IMR-90 (cell line): ENCODE results near the gene HIVEP3. TPM values are rescaled to one million over a fixed set of nuclear protein-coding genes. Genes with fewer than 3 reads are reported as not detected.

Source experiments
- ATAC-seq: fragments of 200-7000 bp; cut with Tn5 transposase; 2 replicates; pipeline ENCODE4 v1.9.1; 2020; ENCODE audit warnings: low read depth, mild to moderate bottlenecking, moderate library complexity
- BruUV-seq: library from RNA; stranded (reverse); fragments of 400-500 nt; replicated peaks from 2 replicates; lab custom pipeline; 2021; lab: Mats Ljungman, UMichigan
- CTCF ChIA-PET: fragments of 300-600 bp; formaldehyde crosslinking; extraction: SDS; loops from one replicate; lab custom pipeline; 2021; ENCODE audit warnings: antibody characterized with exemption; lab: Yijun Ruan, JAX
- POLR2A ChIA-PET: fragments of 300-600 bp; sonication (Branson Sonifier 250); formaldehyde crosslinking; loops from one replicate; lab custom pipeline; 2022; ENCODE audit warnings: antibody characterized with exemption; ENCODE audit not compliant: unreplicated experiment; lab: Charles Lee
- DNase-seq: peaks from one replicate; pipeline ENCODE4 v3.0.0; 2013
- H2AFZ ChIP-seq: replicated peaks from 2 replicates; pipeline ENCODE3; 2013; ENCODE audit warnings: low read length, mild to moderate bottlenecking; ENCODE audit not compliant: poor library complexity
- H2AK5ac ChIP-seq: 2 replicates; pipeline ENCODE4 v1.6.1; 2013; ENCODE audit warnings: low read depth, low read length, inconsistent platforms
- H2AK9ac ChIP-seq: replicated peaks from 2 replicates; pipeline ENCODE3; 2013; ENCODE audit warnings: mild to moderate bottlenecking, low read depth, low read length, moderate library complexity; ENCODE audit not compliant: poor library complexity
- H2BK120ac ChIP-seq: 2 replicates; pipeline ENCODE4 v1.6.1; 2013; ENCODE audit warnings: low read depth, low read length, inconsistent platforms
- H2BK15ac ChIP-seq: 3 replicates; pipeline ENCODE4 v1.6.1; 2013; ENCODE audit warnings: low read depth, low read length, inconsistent platforms
- H2BK20ac ChIP-seq: 2 replicates; pipeline ENCODE4 v1.6.1; 2013; ENCODE audit warnings: low read depth, mild to moderate bottlenecking, inconsistent platforms, low read length, moderate library complexity
- H2BK5ac ChIP-seq: 2 replicates; pipeline ENCODE4 v1.6.1; 2013; ENCODE audit warnings: mild to moderate bottlenecking, low read depth, low read length, inconsistent platforms; ENCODE audit not compliant: poor library complexity, severe bottlenecking
- H3K14ac ChIP-seq: replicated peaks from 2 replicates; pipeline ENCODE4 v1.6.1; 2013; ENCODE audit warnings: low read depth, low read length, inconsistent platforms
- H3K18ac ChIP-seq: 2 replicates; pipeline ENCODE4 v1.6.1; 2013; ENCODE audit warnings: low read depth, low read length, control low read depth
- H3K23ac ChIP-seq: 2 replicates; pipeline ENCODE4 v1.6.1; 2013; ENCODE audit warnings: low read depth, low read length, inconsistent platforms
- H3K27ac ChIP-seq: 2 replicates; pipeline ENCODE4 v1.5.1; 2013; ENCODE audit warnings: mild to moderate bottlenecking, control low read depth, low read length; ENCODE audit not compliant: insufficient read depth
- H3K27me3 ChIP-seq: 2 replicates; pipeline ENCODE4 v1.6.1; 2013; ENCODE audit warnings: low read length; ENCODE audit not compliant: control insufficient read depth, insufficient read depth
- H3K36me3 ChIP-seq: 2 replicates; pipeline ENCODE4 v1.6.1; 2013; ENCODE audit warnings: low read length, mixed read lengths; ENCODE audit not compliant: control insufficient read depth, insufficient read depth
- H3K4ac ChIP-seq: 2 replicates; pipeline ENCODE4 v1.6.1; 2013; ENCODE audit warnings: low read depth, low read length, inconsistent platforms
- H3K4me1 ChIP-seq: 2 replicates; pipeline ENCODE4 v1.6.1; 2013; ENCODE audit warnings: low read length, mixed read lengths; ENCODE audit not compliant: control insufficient read depth, insufficient read depth
- H3K4me2 ChIP-seq: 2 replicates; pipeline ENCODE4 v1.6.1; 2013; ENCODE audit warnings: low read depth, mild to moderate bottlenecking, control low read depth, low read length, moderate library complexity
- H3K4me3 ChIP-seq: 2 replicates; pipeline ENCODE4 v1.5.1; 2013; ENCODE audit warnings: low read depth, mild to moderate bottlenecking, control low read depth, low read length, moderate library complexity; ENCODE audit not compliant: insufficient read depth
- H3K56ac ChIP-seq: 2 replicates; pipeline ENCODE4 v1.6.1; 2013; ENCODE audit warnings: low read length, inconsistent platforms; ENCODE audit not compliant: insufficient read depth; ENCODE audit errors: extremely low read depth
- H3K79me1 ChIP-seq, 2 experiments: 2 replicates each; pipeline ENCODE4 v1.6.1; 2013; ENCODE audit warnings: low read length in 2 of 2, inconsistent platforms in 1 of 2, low read depth in 1 of 2
- H3K9ac ChIP-seq: 2 replicates; pipeline ENCODE4 v1.6.1; 2013; ENCODE audit warnings: low read depth, low read length, control low read depth
- H3K9me1 ChIP-seq: 2 replicates; pipeline ENCODE4 v1.6.1; 2013; ENCODE audit warnings: low read length, inconsistent platforms; ENCODE audit not compliant: insufficient read depth
- H3K9me3 ChIP-seq: 2 replicates; pipeline ENCODE4 v1.6.1; 2013; ENCODE audit warnings: low read length; ENCODE audit not compliant: control insufficient read depth, insufficient read depth
- H4K20me1 ChIP-seq: 2 replicates; pipeline ENCODE4 v1.6.1; 2013; ENCODE audit warnings: low read length, inconsistent platforms; ENCODE audit not compliant: insufficient read depth
- H4K5ac ChIP-seq: 2 replicates; pipeline ENCODE4 v1.6.1; 2013; ENCODE audit warnings: mild to moderate bottlenecking, low read depth, low read length, control low read depth
- H4K8ac ChIP-seq, 2 experiments: 2 replicates each; pipeline ENCODE4 v1.6.1; 2013; ENCODE audit warnings: low read depth in 2 of 2, low read length in 2 of 2, control low read depth in 1 of 2, inconsistent platforms in 1 of 2
- H4K91ac ChIP-seq: 2 replicates; pipeline ENCODE4 v1.6.1; 2013; ENCODE audit warnings: low read depth, low read length, inconsistent platforms; ENCODE audit not compliant: insufficient read depth
- CHD1 ChIP-seq: IDR thresholded peaks from 2 replicates; pipeline ENCODE4 v1.6.1; 2012; ENCODE audit warnings: low read depth, low read length, improper control_type of control experiment
- FOS ChIP-seq: fragments of 150-350 bp; IDR thresholded peaks from 2 replicates; pipeline ENCODE4 v1.6.1; 2016; ENCODE audit warnings: low read depth, low read length
- MAFK ChIP-seq: IDR thresholded peaks from 2 replicates; pipeline ENCODE4 v1.6.1; 2012; ENCODE audit warnings: low read depth, low read length, improper control_type of control experiment
- POLR2A ChIP-seq: IDR thresholded peaks from 2 replicates; pipeline ENCODE4 v1.6.1; 2012; ENCODE audit warnings: mild to moderate bottlenecking, low read depth, low read length
- RCOR1 ChIP-seq: IDR thresholded peaks from 2 replicates; pipeline ENCODE4 v1.6.1; 2012; ENCODE audit warnings: mild to moderate bottlenecking, low read length, improper control_type of control experiment; ENCODE audit not compliant: insufficient replicate concordance
- SMC3 ChIP-seq: fragments of 150-350 bp; IDR thresholded peaks from 2 replicates; pipeline ENCODE4 v1.6.1; 2016; ENCODE audit warnings: low read depth, mild to moderate bottlenecking, antibody characterized with exemption, low read length, moderate library complexity
- USF2 ChIP-seq: fragments of 150-350 bp; IDR thresholded peaks from 2 replicates; pipeline ENCODE4 v1.6.1; 2017; ENCODE audit warnings: mild to moderate bottlenecking, antibody characterized with exemption, low read length, low read depth
- WGBS, 2 experiments: methylation state at CpG; one replicate each; pipeline versions ENCODE4 v1.1.5 to v1.1.7; 2013; ENCODE audit warnings: missing lambda C conversion rate in 2 of 2; ENCODE audit not compliant: insufficient read length in 1 of 2; ENCODE audit errors: extremely low coverage in 2 of 2; 5-methylcytosine and 5-hydroxymethylcytosine counted together
- dilution Hi-C: fragments of 300-500 bp; cut with HindIII; formaldehyde crosslinking; loops from one replicate; pipeline ENCODE4 v1.14.3; 2018; ENCODE audit warnings: low sequenced_read_pairs; ENCODE audit not compliant: unreplicated experiment
- in situ Hi-C: fragments of 300-500 bp; cut with MboI; formaldehyde crosslinking; loops from 3 replicates; pipeline ENCODE4 v1.14.3; 2019; ENCODE audit warnings: low sequenced_read_pairs, inconsistent platforms, mixed read lengths
- intact Hi-C: fragments of 100-400 bp; cut with micrococcal nuclease; formaldehyde crosslinking; loops from 2 replicates; pipeline ENCODE4 v1.10.0; 2022
- polyA plus RNA-seq, 3 experiments: library from polyadenylated mRNA; depleted of rRNA; stranded (reverse); fragments of >200 nt; gene quantifications; 2 replicates each; pipeline ENCODE4 v1.2.3, GENCODE V29; 2012; ENCODE audit warnings: low replicate concordance in 1 of 3
- total RNA-seq: library from RNA; depleted of rRNA; stranded (reverse); fragments of >200 nt; gene quantifications from 2 replicates; pipeline ENCODE4 v1.2.3, GENCODE V29; 2012

The HIVEP3 gene
- total and polyA plus RNA-seq, 2 of the 4 experiments (the other 2 are of a cell fraction), result 1.4 to 4.0 TPM

- H2BK15ac ChIP-seq, result no peak overlapping the region
- peaks cover 24 to 31% of the 10 kb centered on the region in 2 experiments for H3K79me1 ChIP-seq
- in situ Hi-C loops (no loop called here), intact Hi-C loops (no loop called here), dilution Hi-C loops (no loop called here)
- H2AK5ac ChIP-seq, result peak overlapping the region; percentile 17; the same call in 1 of the 2 replicates
- H3K9me3 ChIP-seq, result no peaks in the 10 kb centered on the region
- H4K91ac ChIP-seq, result no peak overlapping the region
- H3K27me3 ChIP-seq, result no peaks in the 10 kb centered on the region
- no peak overlapping the region for H3K4me2 ChIP-seq
- WGBS, 2 experiments, result no CpG with 5 or more reads among the region's 11 CpGs
- no peak overlapping the region for H2AK9ac ChIP-seq
- H2BK120ac ChIP-seq, result no peak overlapping the region
- ChIA-PET CTCF (interaction anchor here (0.7 kb wide), 1 partner anchor 97 kb away, joined by 3 read pairs; no protein-coding TSS in a partner anchor), POLR2A (no interaction called here)
- H3K4me3 ChIP-seq, result no peak overlapping the region
- ATAC-seq, result no peak
- H4K8ac ChIP-seq, result no peak overlapping the region
- no TSS peak for BruUV-seq
- H3K23ac ChIP-seq, result no peak overlapping the region
- H3K4me1 ChIP-seq, result peaks cover 5% of the 10 kb centered on the region
- H4K5ac ChIP-seq, result no peak overlapping the region
- no peak overlapping the region for H3K9ac ChIP-seq
- no peak overlapping the region for H3K56ac ChIP-seq
- H4K20me1 ChIP-seq, result no peaks in the 10 kb centered on the region
- no peak for DNase-seq
- TF ChIP-seq CHD1 (no peak), USF2 (no peak), FOS (no peak), MAFK (no peak), SMC3 (no peak), POLR2A (no peak), RCOR1 (no peak)
- H3K4ac ChIP-seq, result no peak overlapping the region
- H3K27ac ChIP-seq, result no peak overlapping the region
- H2BK20ac ChIP-seq, result no peak overlapping the region
- H2BK5ac ChIP-seq, result no peak overlapping the region
- no peak overlapping the region for H2AFZ ChIP-seq
- peaks cover 6% of the 10 kb centered on the region for H3K9me1 ChIP-seq
- H3K36me3 ChIP-seq, result no peaks in the 10 kb centered on the region
- H3K18ac ChIP-seq, result no peak overlapping the region
- H3K14ac ChIP-seq, result no peak overlapping the region
Observed at GRCh38 chr1:41652384-41653265, 266.1 kb downstream of the HIVEP3 start.
